NOMO-1 treated with DMSO at 0.1 percent for 48 hours (cell line): ENCODE measurements around the gene PIGW.

Experiments
- DNase-seq: peaks from one replicate; lab custom pipeline; 2025; ENCODE audit not compliant: unreplicated experiment; lab: John Stamatoyannopoulos, UW

The PIGW gene, protein sequence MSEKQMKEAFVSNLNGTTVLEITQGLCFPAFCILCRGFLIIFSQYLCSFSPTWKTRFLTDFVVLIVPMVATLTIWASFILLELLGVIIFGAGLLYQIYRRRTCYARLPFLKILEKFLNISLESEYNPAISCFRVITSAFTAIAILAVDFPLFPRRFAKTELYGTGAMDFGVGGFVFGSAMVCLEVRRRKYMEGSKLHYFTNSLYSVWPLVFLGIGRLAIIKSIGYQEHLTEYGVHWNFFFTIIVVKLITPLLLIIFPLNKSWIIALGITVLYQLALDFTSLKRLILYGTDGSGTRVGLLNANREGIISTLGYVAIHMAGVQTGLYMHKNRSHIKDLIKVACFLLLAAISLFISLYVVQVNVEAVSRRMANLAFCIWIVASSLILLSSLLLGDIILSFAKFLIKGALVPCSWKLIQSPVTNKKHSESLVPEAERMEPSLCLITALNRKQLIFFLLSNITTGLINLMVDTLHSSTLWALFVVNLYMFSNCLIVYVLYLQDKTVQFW

DNA sequence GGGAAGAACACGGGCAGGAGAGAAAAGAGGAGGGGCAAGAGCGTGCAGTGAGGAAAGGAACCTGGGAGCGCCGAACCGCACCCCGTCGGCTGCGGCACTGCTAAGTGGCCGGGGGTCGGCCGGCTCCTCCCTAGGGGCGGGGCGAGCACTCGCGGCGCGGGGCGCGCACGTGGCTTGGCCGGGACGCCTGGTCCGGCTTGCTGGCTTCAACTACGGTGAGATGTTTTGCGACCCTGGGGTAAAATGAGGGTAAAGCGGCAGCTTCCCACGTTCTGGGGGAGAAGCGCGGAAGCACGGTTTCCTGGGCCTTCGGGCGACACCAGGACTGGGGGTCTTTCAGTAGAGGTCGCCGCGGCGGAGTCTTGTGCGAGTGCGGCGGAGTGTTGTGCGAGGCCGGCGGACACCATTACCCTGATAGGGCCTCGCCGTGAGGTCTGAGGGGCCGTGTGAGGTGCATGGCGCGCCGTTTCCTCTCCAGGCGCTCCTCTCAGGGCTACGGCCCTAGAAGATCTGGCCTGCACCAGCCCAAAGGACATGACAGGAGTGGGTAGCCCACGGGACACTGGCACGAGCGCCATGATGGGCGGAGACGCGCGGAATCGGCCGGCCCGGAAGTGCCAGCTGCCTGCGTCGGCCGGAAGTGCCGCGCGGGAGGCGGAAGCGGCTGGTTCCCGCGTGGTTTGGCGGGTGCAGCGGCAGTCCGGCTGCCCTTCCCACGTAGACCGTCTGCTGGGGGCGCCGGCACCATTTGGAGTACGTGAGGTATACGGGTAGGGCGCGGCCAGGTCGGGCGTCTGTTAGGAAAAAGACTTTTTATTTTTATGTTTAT, at the start of gene PIGW, which contains the start of gene MYO19:
TSS of gene PIGW (plus strand) at position 148 of the 829 bp plus-strand sequence. CDS start 2,115 bp downstream, outside the sequence.
TSS of gene MYO19 (minus strand) at position 29 of the 829 bp plus-strand sequence. CDS start 2,330 bp downstream, outside the sequence.
- peak; percentile 87 for DNase-seq

DNA sequence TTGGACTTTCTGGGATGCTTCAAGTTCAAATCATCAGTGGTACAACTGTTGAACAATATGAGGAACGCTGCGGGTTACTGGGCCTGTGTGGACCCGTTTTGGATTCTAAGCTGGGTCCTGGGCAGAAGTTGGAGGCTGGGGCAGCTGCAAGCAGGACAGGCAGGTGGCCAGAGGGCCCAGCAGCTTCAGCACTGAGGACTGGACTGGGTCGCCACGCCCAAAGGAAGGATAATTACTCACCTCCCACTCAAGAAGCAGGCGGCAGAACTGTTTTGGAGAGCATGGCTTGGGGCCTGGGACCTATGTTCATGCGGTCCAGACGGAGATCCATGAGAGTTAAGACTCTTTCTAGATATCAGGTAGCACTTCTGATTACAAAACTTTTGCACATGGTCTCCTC, 49.8 kb upstream of the PIGW start:
- DNase-seq, result no peak

DNA sequence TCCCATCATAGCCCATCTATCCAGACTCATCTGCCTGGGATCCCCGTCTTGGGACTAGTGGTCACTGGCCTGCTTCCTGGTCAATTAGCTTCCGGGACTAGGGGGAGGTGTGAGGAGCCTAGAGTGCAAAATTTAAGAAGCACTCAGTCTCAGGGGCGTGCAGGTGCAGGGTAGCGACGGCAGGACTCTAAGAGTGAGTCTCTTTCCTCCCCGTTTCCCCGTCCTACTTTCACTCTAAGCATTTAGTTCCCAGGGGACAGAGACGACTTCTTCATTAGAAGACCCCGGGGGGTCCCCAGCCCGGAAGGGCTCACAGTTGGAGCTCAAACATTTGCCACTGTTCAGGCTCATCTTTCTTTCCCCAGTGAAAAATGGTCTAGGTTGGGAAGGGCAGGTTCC, 49.0 kb upstream of the PIGW start:
- DNase-seq, result no peak

DNA sequence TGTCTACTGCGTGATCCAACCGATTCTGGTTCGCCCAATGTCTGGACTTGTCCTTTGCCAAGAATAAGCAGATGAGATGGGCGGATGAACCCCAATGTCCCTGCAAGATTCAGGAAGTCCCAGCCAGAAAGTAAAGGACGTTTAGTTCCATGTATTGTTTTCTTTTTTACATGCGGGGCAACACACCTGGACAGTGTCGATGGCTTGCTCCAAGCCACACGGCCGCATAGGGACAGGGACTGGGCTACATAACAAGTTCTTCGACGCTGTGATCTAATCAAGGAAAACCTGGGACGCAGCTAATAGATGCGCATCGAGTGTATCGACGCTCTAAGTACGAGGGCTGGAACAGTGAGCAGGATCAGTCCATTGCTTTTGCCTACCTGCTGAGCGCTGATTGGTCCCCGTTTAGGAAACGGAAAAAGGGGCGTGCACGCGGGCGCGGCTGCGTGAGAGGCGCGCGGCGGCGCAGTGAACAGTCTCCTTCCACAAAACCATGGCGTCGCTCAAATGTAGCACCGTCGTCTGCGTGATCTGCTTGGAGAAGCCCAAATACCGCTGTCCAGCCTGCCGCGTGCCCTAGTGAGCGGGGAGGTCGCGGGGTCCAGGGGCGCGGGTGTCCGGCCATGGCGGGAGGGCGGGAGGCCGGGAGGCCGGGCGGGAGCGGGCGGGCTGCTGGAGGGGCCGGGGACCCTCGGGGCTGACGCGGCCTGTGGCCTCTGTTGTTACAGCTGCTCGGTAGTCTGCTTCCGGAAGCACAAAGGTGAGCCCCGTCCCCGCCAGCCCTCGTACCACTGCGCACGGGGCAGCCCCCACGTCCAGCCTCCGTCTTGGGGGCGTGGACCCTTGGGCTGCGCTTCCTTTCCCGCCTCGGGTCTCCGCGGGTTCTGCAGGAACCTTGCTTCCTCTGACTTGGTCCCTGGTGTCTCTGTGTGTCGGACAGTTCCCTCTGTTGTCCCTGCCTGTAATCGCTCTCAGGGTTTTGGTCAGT, 48.3 kb upstream of the PIGW start, which contains the start of gene ZNHIT3:
TSS of gene ZNHIT3 (plus strand) at position 478 of the 991 bp plus-strand sequence. CDS start at position 497, 19 bp downstream.
- DNase-seq, result peak; percentile 98

- no peak for DNase-seq
Observed at GRCh38 chr17:36493956-36494355, 40.8 kb upstream of the PIGW start.

GRCh38 chr17:36494674-36495073, 40.1 kb upstream of the PIGW start:
- no peak for DNase-seq

DNA sequence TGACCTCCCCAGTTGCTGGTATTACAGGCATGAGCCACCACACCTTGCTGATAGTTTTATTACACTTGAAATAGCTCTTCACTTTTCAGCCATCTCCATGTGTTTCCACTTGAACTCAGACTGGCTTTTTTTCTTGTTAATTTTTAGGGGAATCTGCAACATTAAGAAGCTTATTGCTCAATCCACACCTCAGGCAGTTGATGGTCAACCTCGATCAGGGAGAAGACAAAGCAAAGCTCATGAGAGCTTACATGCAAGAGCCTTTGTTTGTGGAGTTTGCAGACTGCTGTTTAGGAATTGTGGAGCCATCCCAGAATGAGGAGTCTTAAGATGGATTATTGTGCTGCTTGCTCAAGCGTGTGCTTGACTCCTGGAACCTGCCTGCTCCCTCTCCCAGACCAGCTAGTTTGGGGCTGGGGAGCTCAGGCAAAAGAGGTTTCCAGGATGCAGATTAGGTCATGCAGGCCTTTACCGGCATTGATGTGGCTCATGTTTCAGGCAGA, 39.7 kb upstream of the PIGW start:
- no peak for DNase-seq

- no peak for DNase-seq
Observed at GRCh38 chr17:36496018-36496789, 38.6 kb upstream of the PIGW start.

GRCh38 chr17:36498155-36498554, 36.6 kb upstream of the PIGW start:
- no peak for DNase-seq

- no peak for DNase-seq
Observed at GRCh38 chr17:36498560-36499300, 36.1 kb upstream of the PIGW start.

DNA sequence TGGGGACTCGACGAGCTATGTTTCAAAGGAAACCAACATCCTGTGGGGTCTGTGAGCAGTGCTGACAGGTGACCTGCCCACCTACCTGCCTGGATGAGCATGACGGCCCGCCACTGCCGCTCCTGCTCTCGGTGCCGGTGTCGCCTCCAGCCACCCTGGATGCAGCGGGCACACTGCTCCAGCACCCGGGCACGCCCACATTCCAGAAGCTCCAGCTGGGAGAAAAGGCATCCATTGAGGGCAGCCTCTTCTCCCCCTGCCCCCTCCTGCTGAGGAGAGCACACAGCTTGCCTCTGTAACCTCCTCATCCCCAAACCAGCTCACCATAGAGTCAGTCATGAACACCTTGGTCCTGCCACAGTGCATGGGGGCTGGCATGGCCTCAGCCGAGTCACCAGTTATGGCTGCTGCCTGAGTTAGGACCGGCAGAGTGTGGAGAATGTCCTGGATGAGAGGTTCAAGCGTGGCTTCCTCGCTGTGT, 34.0 kb upstream of the PIGW start:
- DNase-seq, result no peak

DNA sequence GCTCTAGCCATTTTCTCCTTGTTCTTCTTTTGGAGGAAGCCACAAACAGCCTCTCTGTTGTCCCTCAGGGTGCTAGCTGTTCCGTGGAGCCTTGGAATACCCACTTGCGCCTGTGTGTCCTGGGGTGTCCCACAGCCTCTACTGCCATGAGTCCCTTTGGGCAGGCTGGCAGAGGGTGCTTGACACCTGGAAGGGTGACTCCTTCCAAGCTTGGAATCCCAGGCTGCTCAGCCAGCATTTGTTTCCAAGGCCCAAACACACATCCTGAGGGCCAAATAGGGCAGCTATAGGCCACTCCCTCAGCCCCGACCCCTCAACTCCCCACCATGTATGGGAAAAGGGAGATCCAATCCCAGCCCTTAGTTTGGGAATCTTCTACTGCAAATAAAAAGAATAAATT, 33.4 kb upstream of the PIGW start:
- DNase-seq, result no peak

DNA sequence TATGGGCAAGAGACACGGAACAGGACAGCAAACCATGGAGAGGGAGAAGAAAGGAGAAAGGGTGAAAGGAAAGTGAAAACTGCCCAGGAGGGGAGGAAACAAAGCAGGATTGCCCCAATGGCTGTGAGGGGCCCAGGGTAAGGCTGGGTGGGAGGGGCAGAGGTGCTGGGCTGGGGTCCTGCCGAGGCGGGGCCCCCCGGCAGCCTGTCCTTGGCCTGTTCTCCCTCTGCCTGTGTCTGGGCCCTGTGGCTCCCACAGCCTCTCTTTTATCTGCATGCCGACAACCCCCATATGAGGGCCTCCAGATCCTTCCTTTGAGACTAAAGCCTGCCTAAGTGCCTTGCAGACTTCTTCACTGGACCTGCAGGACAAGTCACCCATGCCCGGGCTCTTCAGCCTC, 32.8 kb upstream of the PIGW start:
- DNase-seq, result no peak

GRCh38 chr17:36503456-36504155, 31.2 kb upstream of the PIGW start:
- no peak for DNase-seq

- no peak for DNase-seq
Observed at GRCh38 chr17:36504156-36504545, 30.6 kb upstream of the PIGW start.

- no peak for DNase-seq
Observed at GRCh38 chr17:36505171-36505570, 29.6 kb upstream of the PIGW start.

DNA sequence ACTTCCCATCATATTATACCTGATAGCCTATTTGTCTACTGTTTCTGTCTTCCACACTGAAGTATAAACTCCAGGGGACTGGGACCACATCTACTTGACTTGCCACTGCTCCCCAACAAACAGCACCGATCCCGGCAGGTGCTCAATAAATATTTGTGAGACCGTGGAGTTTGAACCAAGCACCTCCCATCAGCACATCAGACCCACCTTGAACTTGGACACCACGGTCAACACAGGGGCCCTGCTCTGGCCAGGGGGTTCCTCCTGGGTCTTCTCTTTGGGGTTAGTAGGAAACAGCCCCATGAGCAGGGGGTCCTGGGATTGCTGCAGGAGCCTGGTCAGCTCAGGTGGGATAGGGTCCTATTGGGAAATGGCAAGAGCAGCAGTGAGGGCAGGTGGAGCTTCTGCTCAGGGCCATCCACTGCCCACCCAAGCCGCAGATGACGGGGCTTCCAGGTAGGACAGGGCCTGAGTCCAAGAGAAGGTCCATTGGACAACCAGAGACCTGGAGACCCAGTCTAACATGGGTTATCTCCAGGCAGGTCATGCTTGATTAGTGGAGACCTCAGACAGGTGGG, 28.4 kb upstream of the PIGW start:
- DNase-seq, result no peak

DNA sequence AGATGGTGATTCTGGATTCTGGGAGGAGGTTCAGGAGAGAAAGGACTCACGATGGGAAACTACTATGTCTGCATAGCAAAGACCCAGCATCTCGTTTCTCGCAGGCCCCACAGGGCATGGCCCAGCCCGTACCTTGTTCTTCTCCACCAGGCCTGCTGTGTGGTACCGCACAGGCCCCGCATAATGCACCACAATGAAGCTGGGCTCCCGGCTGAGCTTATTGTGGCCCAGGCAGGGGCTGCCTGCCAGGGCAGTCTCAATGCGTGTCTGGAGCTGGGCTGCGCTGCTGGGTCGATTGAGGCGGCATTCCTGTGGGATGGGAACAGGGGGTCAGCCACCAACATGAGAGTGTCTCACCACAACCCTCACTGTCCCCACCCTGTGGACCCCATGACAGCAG, 28.0 kb upstream of the PIGW start:
- DNase-seq, result no peak
